SK-N-SH (cell line): Measurements from ENCODE around the gene PDYN. TPM values are rescaled to one million over a fixed set of nuclear protein-coding genes. Genes with fewer than 3 reads are reported as not detected.

ENCODE experiments used
- CTCF ChIA-PET: fragments of 300-600, 350-600 bp; formaldehyde crosslinking; extraction: SDS; loops from one replicate; lab custom pipeline; 2021; lab: Yijun Ruan, JAX
- POLR2A ChIA-PET: fragments of 350-600 bp; sonication (Branson Sonifier 250); formaldehyde crosslinking; extraction: SDS; loops from one replicate; lab custom pipeline; 2020; ENCODE audit warnings: antibody characterized with exemption, inconsistent platforms; lab: Yijun Ruan, JAX
- DNase-seq: peaks from one replicate; pipeline ENCODE4 v3.0.0; 2012
- H2AFZ ChIP-seq: fragments of 200-600 bp; sonication (generic); 2 replicates; pipeline ENCODE4 v1.8.1; 2016; ENCODE audit warnings: antibody characterized with exemption, mild to moderate bottlenecking, low read depth
- H3F3A ChIP-seq: fragments of 200-600 bp; sonication (generic); replicated peaks from 2 replicates; pipeline ENCODE3; 2016; ENCODE audit warnings: antibody characterized with exemption, mild to moderate bottlenecking; ENCODE audit not compliant: insufficient read depth
- H3K27ac ChIP-seq, 2 experiments: fragments of 200-500 bp in 1 of 2; fragments of 200-600 bp in 1 of 2; sonication (Bioruptor generic) in 1 of 2; sonication (generic), shearing (Covaris generic) in 1 of 2; 2 replicates each; pipeline versions ENCODE4 v1.5.1 to v1.6.1; 2014 to 2016; ENCODE audit warnings: low read depth in 2 of 2, inconsistent platforms in 1 of 2, low read length in 1 of 2, mild to moderate bottlenecking in 1 of 2, mixed read lengths in 1 of 2
- H3K27me3 ChIP-seq: fragments of 200-600 bp; sonication (generic), shearing (Covaris generic); 2 replicates; pipeline ENCODE4 v1.6.1; 2016; ENCODE audit warnings: mixed run types; ENCODE audit not compliant: insufficient read depth
- H3K36me3 ChIP-seq, 2 experiments: fragments of 200-500 bp in 1 of 2; fragments of 200-600 bp in 1 of 2; sonication (Bioruptor generic) in 1 of 2; sonication (generic) in 1 of 2; replicated peaks in 1 of 2; 2 replicates each; pipeline versions ENCODE3 to v1.5.1; 2014 to 2016; ENCODE audit warnings: low read length in 1 of 2, mild to moderate bottlenecking in 1 of 2; ENCODE audit not compliant: insufficient read depth in 2 of 2, control insufficient read depth in 1 of 2
- H3K4me1 ChIP-seq, 2 experiments: fragments of 200-500 bp in 1 of 2; fragments of 200-600 bp in 1 of 2; sonication (Bioruptor generic) in 1 of 2; sonication (generic), shearing (Covaris generic) in 1 of 2; 2 replicates each; pipeline versions ENCODE4 v1.5.1 to v1.6.1; 2014 to 2016; ENCODE audit warnings: low read depth in 1 of 2, low read length in 1 of 2, mixed run types in 1 of 2; ENCODE audit not compliant: insufficient read depth in 2 of 2, control insufficient read depth in 1 of 2
- H3K4me2 ChIP-seq: fragments of 200-600 bp; sonication (generic), shearing (Covaris generic); 2 replicates; pipeline ENCODE4 v1.6.1; 2017; ENCODE audit warnings: mixed run types
- H3K4me3 ChIP-seq, 2 experiments: fragments of 200-500 bp in 1 of 2; fragments of 200-600 bp in 1 of 2; sonication (Bioruptor generic) in 1 of 2; sonication (generic), shearing (Covaris generic) in 1 of 2; 2 replicates each; pipeline versions ENCODE4 v1.5.1 to v1.8.1; 2014 to 2016; ENCODE audit warnings: low read depth in 2 of 2, inconsistent platforms in 1 of 2, low read length in 1 of 2, mild to moderate bottlenecking in 1 of 2, mixed read lengths in 1 of 2, moderate library complexity in 1 of 2
- H3K79me2 ChIP-seq: fragments of 200-600 bp; sonication (generic); 2 replicates; pipeline ENCODE4 v1.8.1; 2017; ENCODE audit warnings: mild to moderate bottlenecking; ENCODE audit not compliant: insufficient read depth
- H3K9ac ChIP-seq: fragments of 200-600 bp; sonication (generic); 2 replicates; pipeline ENCODE4 v1.6.1; 2017; ENCODE audit warnings: mixed run types
- H3K9me2 ChIP-seq: fragments of 200-600 bp; sonication (generic); 2 replicates; pipeline ENCODE4 v1.6.1; 2017; ENCODE audit warnings: mixed run types
- H3K9me3 ChIP-seq: fragments of 200-600 bp; sonication (generic); 2 replicates; pipeline ENCODE4 v1.6.1; 2017; ENCODE audit warnings: mixed run types, mild to moderate bottlenecking, moderate library complexity
- H4K20me1 ChIP-seq: fragments of 200-600 bp; sonication (generic); 2 replicates; pipeline ENCODE4 v1.6.1; 2017; ENCODE audit warnings: mild to moderate bottlenecking, mixed run types; ENCODE audit not compliant: insufficient read depth
- ELF1 ChIP-seq: IDR thresholded peaks from 2 replicates; pipeline ENCODE4 v1.4.0; 2012
- EP300 ChIP-seq, 2 experiments: IDR thresholded peaks; 2 replicates each; pipeline versions ENCODE4 v1.4.0 to v1.6.1; 2012; ENCODE audit warnings: borderline replicate concordance in 1 of 2, low read depth in 1 of 2, low read length in 1 of 2
- GABPA ChIP-seq: IDR thresholded peaks from 2 replicates; pipeline ENCODE4 v1.4.0; 2012; ENCODE audit warnings: low read depth, mild to moderate bottlenecking
- JUND ChIP-seq: IDR thresholded peaks from 2 replicates; pipeline ENCODE4 v1.4.0; 2012
- MEF2A ChIP-seq: IDR thresholded peaks from 2 replicates; pipeline ENCODE4 v1.4.0; 2012; ENCODE audit warnings: low read depth, borderline replicate concordance
- MXI1 ChIP-seq: IDR thresholded peaks from 2 replicates; pipeline ENCODE4 v1.6.1; 2012; ENCODE audit warnings: mild to moderate bottlenecking, low read depth, low read length, improper control_type of control experiment
- NFIC ChIP-seq: IDR thresholded peaks from 2 replicates; pipeline ENCODE4 v1.4.0; 2012; ENCODE audit warnings: borderline replicate concordance
- NRF1 ChIP-seq: IDR thresholded peaks from 2 replicates; pipeline ENCODE4 v1.6.1; 2012; ENCODE audit warnings: low read depth, mild to moderate bottlenecking, low read length
- RAD21 ChIP-seq: IDR thresholded peaks from 2 replicates; pipeline ENCODE4 v1.6.1; 2012; ENCODE audit warnings: mild to moderate bottlenecking, low read length
- RCOR1 ChIP-seq: fragments of 150-350 bp; IDR thresholded peaks from 2 replicates; pipeline ENCODE4 v1.6.1; 2017; ENCODE audit warnings: antibody characterized with exemption, low read length
- RFX5 ChIP-seq: IDR thresholded peaks from 2 replicates; pipeline ENCODE4 v1.6.1; 2012; ENCODE audit warnings: mild to moderate bottlenecking, improper control_type of control experiment, low read length
- RXRA ChIP-seq: IDR thresholded peaks from 2 replicates; pipeline ENCODE4 v1.4.0; 2012; ENCODE audit warnings: low read depth, mild to moderate bottlenecking, borderline replicate concordance
- SIN3A ChIP-seq: IDR thresholded peaks from 2 replicates; pipeline ENCODE4 v1.6.1; 2012; ENCODE audit warnings: low read depth, mild to moderate bottlenecking, low read length, moderate library complexity, borderline replicate concordance
- SMC3 ChIP-seq: IDR thresholded peaks from 2 replicates; pipeline ENCODE4 v1.6.1; 2012; ENCODE audit warnings: low read depth, low read length, improper control_type of control experiment
- TAF1 ChIP-seq: IDR thresholded peaks from 2 replicates; pipeline ENCODE4 v1.6.1; 2012; ENCODE audit warnings: low read depth, mild to moderate bottlenecking, low read length, moderate library complexity, borderline replicate concordance
- TCF12 ChIP-seq: IDR thresholded peaks from 2 replicates; pipeline ENCODE4 v1.4.0; 2012
- WGBS: methylation state at CpG from one replicate; pipeline ENCODE4 v1.1.6; 2017; ENCODE audit warnings: low lambda C conversion rate; 5-methylcytosine and 5-hydroxymethylcytosine counted together
- polyA plus RNA-seq, 3 experiments: library from polyadenylated mRNA; depleted of rRNA; stranded (reverse); fragments of >200 nt; gene quantifications; 2 replicates each; pipeline ENCODE4 v1.2.3, GENCODE V29; 2012
- TF ChIP-seq, protein P1 (sequence below): fragments of 150-350 bp; IDR thresholded peaks from 2 replicates; pipeline ENCODE4 v1.6.1; 2016; ENCODE audit warnings: mild to moderate bottlenecking, low read depth, low read length
- TF ChIP-seq, protein P2 (sequence below): IDR thresholded peaks from 2 replicates; pipeline ENCODE4 v1.6.1; 2012; ENCODE audit warnings: mild to moderate bottlenecking, low read depth, low read length, moderate library complexity
- TF ChIP-seq, protein P3 (sequence below): IDR thresholded peaks from 2 replicates; pipeline ENCODE4 v1.4.0; 2012; ENCODE audit warnings: low read depth
- TF ChIP-seq, protein P4 (sequence below): fragments of 150-350 bp; IDR thresholded peaks from 2 replicates; pipeline ENCODE4 v1.6.1; 2017; ENCODE audit warnings: antibody characterized with exemption, low read length, low read depth, borderline replicate concordance

PDYN gene
- polyA plus RNA-seq, 1 of the 3 experiments (the other 2 are of a cell fraction), result not detected

DNA sequence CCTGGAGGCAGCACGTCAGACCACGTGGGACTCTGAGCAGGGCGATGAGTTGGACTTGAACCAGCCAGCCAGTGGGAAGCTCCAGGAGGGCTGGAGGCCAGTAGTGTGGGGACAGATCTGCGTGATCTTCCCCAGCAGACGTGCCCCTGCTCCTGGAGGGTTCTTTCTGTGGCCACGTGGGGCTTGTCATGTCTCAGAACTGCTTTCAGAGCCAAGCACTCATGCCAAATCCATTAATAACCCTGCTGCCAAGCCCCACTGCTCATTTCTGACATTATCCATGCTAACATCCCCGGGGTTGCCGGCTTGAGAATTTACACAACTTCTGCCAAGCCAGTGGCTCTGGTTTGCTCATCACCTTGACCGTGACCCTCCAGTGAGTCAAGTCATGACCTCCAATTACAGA, 60.4 kb downstream of the PDYN start (continued):
- TF ChIP-seq SIN3A (no peak), JUND (peak; percentile 48), TCF12 (peak; percentile 90), NFIC (peak; percentile 87)

DNA sequence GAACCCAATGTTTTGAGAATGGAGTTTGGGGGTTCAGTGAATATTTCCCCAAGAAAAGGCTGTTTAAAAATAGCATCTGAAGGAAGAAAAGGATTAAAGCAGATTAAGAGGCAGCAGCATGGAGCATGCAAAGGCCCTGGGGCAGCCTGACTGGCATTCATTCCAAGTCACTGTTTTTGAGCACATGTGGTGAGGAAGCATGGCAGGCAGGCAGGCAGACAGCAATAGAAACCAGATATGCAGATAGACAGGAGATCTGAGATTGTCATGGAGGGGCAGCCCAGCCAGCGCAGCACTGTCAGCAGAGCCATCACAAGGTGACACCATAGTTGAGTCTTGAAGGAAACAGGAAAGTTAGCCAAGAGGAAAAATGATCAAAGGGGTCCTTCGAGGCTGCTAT, 60.9 kb downstream of the PDYN start:
- no peaks in the 10 kb centered on the region; the same call in 1 of the 2 replicates for H4K20me1 ChIP-seq
- H3K9me3 ChIP-seq, result no peaks in the 10 kb centered on the region
- ChIA-PET CTCF (interaction anchor here (1.4 to 3.2 kb wide), 2 partner anchors 34 to 130 kb away, joined by 4 to 10 read pairs; no protein-coding TSS in a partner anchor), POLR2A (no interaction called here)
- no peak overlapping the region for H3K4me3 ChIP-seq
- 20% methylated on average over 2 of the region's 2 CpGs for WGBS
- no peak overlapping the region for H3K9ac ChIP-seq
- no peaks in the 10 kb centered on the region for H3K36me3 ChIP-seq
- no peak overlapping the region for H3K4me2 ChIP-seq
- H2AFZ ChIP-seq, result no peak overlapping the region
- no peaks in the 10 kb centered on the region for H3K27me3 ChIP-seq
- TF ChIP-seq RCOR1 (peak; percentile 69), RXRA (no peak)
- DNase-seq, result peak; percentile 64
- peaks cover 13 to 61% of the 10 kb centered on the region in 2 experiments; a peak in 3 of 4 replicates for H3K4me1 ChIP-seq
- peak overlapping the region in 1 of 2 experiments; percentile 68; a peak in 2 of 4 replicates for H3K27ac ChIP-seq
- H3F3A ChIP-seq, result peaks cover 5% of the 10 kb centered on the region
- no peaks in the 10 kb centered on the region for H3K9me2 ChIP-seq
- no peaks in the 10 kb centered on the region for H3K79me2 ChIP-seq

DNA sequence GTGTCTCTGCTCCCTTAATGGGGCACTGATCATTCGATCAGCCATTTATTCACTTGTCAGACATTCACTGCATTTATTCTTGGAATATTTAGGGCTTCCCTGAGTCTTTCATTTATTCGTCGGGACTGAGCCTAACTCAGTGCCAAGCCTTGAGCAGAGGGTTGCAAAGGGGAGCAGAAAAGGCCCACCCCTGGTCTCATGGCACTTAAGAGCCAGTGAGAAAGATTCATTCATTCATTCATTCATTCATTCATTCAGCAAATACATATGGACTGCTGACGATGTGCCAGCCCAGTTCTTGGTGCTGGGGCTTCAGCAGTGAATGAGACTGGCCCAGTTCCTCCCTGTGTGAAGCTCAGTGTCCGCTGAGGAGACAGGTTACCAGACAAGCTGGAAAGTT, 62.0 kb downstream of the PDYN start:
- no peak overlapping the region for H3K27ac ChIP-seq
- H4K20me1 ChIP-seq, result no peaks in the 10 kb centered on the region; the same call in 1 of the 2 replicates
- H3K79me2 ChIP-seq, result no peaks in the 10 kb centered on the region
- H3K4me1 ChIP-seq, result peaks cover 13 to 58% of the 10 kb centered on the region in 2 experiments; a peak in 3 of 4 replicates
- H3K9ac ChIP-seq, result no peak overlapping the region
- H3K36me3 ChIP-seq, result no peaks in the 10 kb centered on the region
- H3K4me3 ChIP-seq, result no peak overlapping the region
- H3K9me2 ChIP-seq, result no peaks in the 10 kb centered on the region
- 89% methylated on average over 5 of the region's 5 CpGs for WGBS
- no peak overlapping the region for H3K4me2 ChIP-seq
- POLR2A ChIA-PET, result no interaction called here
- TF ChIP-seq NFIC (no peak), GABPA (no peak), RFX5 (no peak), EP300 (IDR thresholded peaks at IDR 0.05; ENCODE audit: borderline replicate concordance in 1 of 2, low read depth in 1 of 2, low read length in 1 of 2) (no peak), MEF2A (no peak), SIN3A (no peak), TAF1 (no peak), ELF1 (no peak), RXRA (no peak), SMC3 (no peak), NRF1 (no peak), RAD21 (no peak), MXI1 (no peak)
- TF ChIP-seq, protein P1, sequence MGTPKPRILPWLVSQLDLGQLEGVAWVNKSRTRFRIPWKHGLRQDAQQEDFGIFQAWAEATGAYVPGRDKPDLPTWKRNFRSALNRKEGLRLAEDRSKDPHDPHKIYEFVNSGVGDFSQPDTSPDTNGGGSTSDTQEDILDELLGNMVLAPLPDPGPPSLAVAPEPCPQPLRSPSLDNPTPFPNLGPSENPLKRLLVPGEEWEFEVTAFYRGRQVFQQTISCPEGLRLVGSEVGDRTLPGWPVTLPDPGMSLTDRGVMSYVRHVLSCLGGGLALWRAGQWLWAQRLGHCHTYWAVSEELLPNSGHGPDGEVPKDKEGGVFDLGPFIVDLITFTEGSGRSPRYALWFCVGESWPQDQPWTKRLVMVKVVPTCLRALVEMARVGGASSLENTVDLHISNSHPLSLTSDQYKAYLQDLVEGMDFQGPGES, result no peak
- TF ChIP-seq, protein P2, sequence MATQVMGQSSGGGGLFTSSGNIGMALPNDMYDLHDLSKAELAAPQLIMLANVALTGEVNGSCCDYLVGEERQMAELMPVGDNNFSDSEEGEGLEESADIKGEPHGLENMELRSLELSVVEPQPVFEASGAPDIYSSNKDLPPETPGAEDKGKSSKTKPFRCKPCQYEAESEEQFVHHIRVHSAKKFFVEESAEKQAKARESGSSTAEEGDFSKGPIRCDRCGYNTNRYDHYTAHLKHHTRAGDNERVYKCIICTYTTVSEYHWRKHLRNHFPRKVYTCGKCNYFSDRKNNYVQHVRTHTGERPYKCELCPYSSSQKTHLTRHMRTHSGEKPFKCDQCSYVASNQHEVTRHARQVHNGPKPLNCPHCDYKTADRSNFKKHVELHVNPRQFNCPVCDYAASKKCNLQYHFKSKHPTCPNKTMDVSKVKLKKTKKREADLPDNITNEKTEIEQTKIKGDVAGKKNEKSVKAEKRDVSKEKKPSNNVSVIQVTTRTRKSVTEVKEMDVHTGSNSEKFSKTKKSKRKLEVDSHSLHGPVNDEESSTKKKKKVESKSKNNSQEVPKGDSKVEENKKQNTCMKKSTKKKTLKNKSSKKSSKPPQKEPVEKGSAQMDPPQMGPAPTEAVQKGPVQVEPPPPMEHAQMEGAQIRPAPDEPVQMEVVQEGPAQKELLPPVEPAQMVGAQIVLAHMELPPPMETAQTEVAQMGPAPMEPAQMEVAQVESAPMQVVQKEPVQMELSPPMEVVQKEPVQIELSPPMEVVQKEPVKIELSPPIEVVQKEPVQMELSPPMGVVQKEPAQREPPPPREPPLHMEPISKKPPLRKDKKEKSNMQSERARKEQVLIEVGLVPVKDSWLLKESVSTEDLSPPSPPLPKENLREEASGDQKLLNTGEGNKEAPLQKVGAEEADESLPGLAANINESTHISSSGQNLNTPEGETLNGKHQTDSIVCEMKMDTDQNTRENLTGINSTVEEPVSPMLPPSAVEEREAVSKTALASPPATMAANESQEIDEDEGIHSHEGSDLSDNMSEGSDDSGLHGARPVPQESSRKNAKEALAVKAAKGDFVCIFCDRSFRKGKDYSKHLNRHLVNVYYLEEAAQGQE, result no peak
- TF ChIP-seq, protein P3, sequence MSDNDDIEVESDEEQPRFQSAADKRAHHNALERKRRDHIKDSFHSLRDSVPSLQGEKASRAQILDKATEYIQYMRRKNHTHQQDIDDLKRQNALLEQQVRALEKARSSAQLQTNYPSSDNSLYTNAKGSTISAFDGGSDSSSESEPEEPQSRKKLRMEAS, result no peak
- TF ChIP-seq, protein P4, sequence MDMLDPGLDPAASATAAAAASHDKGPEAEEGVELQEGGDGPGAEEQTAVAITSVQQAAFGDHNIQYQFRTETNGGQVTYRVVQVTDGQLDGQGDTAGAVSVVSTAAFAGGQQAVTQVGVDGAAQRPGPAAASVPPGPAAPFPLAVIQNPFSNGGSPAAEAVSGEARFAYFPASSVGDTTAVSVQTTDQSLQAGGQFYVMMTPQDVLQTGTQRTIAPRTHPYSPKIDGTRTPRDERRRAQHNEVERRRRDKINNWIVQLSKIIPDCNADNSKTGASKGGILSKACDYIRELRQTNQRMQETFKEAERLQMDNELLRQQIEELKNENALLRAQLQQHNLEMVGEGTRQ, result no peak
- no peak overlapping the region for H2AFZ ChIP-seq
- CTCF ChIA-PET, result interaction anchor here (1.4 to 3.2 kb wide), 2 partner anchors 33 to 129 kb away, joined by 4 to 10 read pairs; no protein-coding TSS in a partner anchor
- H3K27me3 ChIP-seq, result no peaks in the 10 kb centered on the region
- no peaks in the 10 kb centered on the region for H3K9me3 ChIP-seq
- H3F3A ChIP-seq, result peaks cover 5% of the 10 kb centered on the region
- no peak for DNase-seq
